DOHH2 (cell line): Measurements from ENCODE around the gene CARF.

ENCODE experiments used
- H3F3A ChIP-seq: fragments of 200-600 bp; sonication (generic), shearing (Covaris generic); 2 replicates; pipeline ENCODE4 v1.6.0; 2016; ENCODE audit warnings: antibody characterized with exemption, mild to moderate bottlenecking; ENCODE audit not compliant: control insufficient read depth, insufficient read depth
- H3K27ac ChIP-seq: fragments of 200-600 bp; sonication (generic); 2 replicates; pipeline ENCODE4 v1.5.1; 2014; ENCODE audit warnings: low read depth, mild to moderate bottlenecking, low read length, moderate library complexity
- H3K27me3 ChIP-seq: fragments of 200-600 bp; sonication (generic); 2 replicates; pipeline ENCODE4 v1.6.1; 2014; ENCODE audit warnings: mild to moderate bottlenecking, low read length, mixed read lengths; ENCODE audit not compliant: control insufficient read depth
- H3K36me3 ChIP-seq: fragments of 200-600 bp; sonication (generic); 2 replicates; pipeline ENCODE4 v1.6.1; 2014; ENCODE audit warnings: mild to moderate bottlenecking, low read length, moderate library complexity, mixed read lengths; ENCODE audit not compliant: control insufficient read depth
- H3K4me1 ChIP-seq: fragments of 200-600 bp; sonication (generic); 2 replicates; pipeline ENCODE4 v1.6.1; 2014; ENCODE audit warnings: mild to moderate bottlenecking, low read length, mixed read lengths; ENCODE audit not compliant: control insufficient read depth
- H3K4me2 ChIP-seq: fragments of 200-600 bp; sonication (generic); 2 replicates; pipeline ENCODE4 v1.6.0; 2014; ENCODE audit warnings: mild to moderate bottlenecking, low read length, moderate library complexity
- H3K4me3 ChIP-seq: fragments of 200-600 bp; sonication (generic); 2 replicates; pipeline ENCODE4 v1.5.1; 2014; ENCODE audit warnings: mild to moderate bottlenecking, low read length, mixed read lengths
- H3K79me2 ChIP-seq: fragments of 200-600 bp; sonication (generic); 2 replicates; pipeline ENCODE4 v1.6.1; 2014; ENCODE audit warnings: mild to moderate bottlenecking, low read length, mixed read lengths; ENCODE audit not compliant: control insufficient read depth
- H3K9me2 ChIP-seq: fragments of 200-600 bp; sonication (generic); replicated peaks from 2 replicates; pipeline ENCODE4 v1.6.1; 2014; ENCODE audit warnings: mild to moderate bottlenecking, low read length, mixed read lengths; ENCODE audit not compliant: control insufficient read depth
- H3K9me3 ChIP-seq: fragments of 200-600 bp; sonication (generic); 2 replicates; pipeline ENCODE4 v1.6.1; 2014; ENCODE audit warnings: antibody characterized with exemption, low read length, mixed read lengths; ENCODE audit not compliant: control insufficient read depth, insufficient read depth
- H4K20me1 ChIP-seq: fragments of 200-600 bp; sonication (generic); 2 replicates; pipeline ENCODE4 v1.6.0; 2014; ENCODE audit warnings: low read depth, mild to moderate bottlenecking, antibody characterized with exemption, low read length, moderate library complexity; ENCODE audit not compliant: control insufficient read depth, insufficient read depth
- EZH2phosphoT487 ChIP-seq: fragments of 200-600 bp; sonication (generic); IDR thresholded peaks from 2 replicates; pipeline ENCODE4 v1.6.1; 2017; ENCODE audit warnings: borderline replicate concordance, mild to moderate bottlenecking, antibody characterized with exemption, low read length, moderate library complexity, mixed read lengths
- TF ChIP-seq, protein P1 (sequence below): fragments of 200-600 bp; sonication (generic); IDR thresholded peaks from one replicate; pipeline ENCODE4 v1.5.1; 2014; ENCODE audit warnings: antibody characterized with exemption, mild to moderate bottlenecking, low read depth, low read length; ENCODE audit not compliant: poor library complexity, severe bottlenecking

The CARF gene

DNA sequence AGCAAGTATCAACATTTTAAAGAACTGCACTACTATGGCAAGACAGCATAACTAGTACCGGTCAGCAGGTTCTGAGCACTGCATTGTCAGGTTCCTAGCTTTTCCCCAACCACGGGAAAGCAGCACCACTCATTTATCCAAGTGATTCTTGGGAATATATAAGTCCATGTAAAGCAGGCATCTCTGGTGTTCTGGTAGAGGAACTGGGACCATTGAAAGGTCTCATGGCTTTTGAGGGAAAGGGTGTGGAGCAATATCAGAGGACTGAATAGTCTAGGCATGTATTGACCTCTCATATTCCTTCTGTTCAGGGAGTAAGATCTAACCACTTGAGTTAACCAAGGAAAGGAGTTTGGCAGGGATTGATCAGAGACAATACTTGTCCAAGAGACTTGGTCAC is 34.4 kb upstream of the CARF start:
- Histone ChIP-seq H3K4me3 (no peak overlapping the region), H3F3A (peaks cover 26% of the 10 kb centered on the region), H3K9me3 (no peaks in the 10 kb centered on the region), H3K9me2 (no peaks in the 10 kb centered on the region), H3K4me2 (no peak overlapping the region), H3K79me2 (no peaks in the 10 kb centered on the region), H3K27me3 (no peaks in the 10 kb centered on the region), H4K20me1 (no peaks in the 10 kb centered on the region), H3K4me1 (no peaks in the 10 kb centered on the region), H3K36me3 (peaks cover 19% of the 10 kb centered on the region), H3K27ac (no peak overlapping the region)
- no peak for TF ChIP-seq EZH2phosphoT487
- TF ChIP-seq, protein P1, sequence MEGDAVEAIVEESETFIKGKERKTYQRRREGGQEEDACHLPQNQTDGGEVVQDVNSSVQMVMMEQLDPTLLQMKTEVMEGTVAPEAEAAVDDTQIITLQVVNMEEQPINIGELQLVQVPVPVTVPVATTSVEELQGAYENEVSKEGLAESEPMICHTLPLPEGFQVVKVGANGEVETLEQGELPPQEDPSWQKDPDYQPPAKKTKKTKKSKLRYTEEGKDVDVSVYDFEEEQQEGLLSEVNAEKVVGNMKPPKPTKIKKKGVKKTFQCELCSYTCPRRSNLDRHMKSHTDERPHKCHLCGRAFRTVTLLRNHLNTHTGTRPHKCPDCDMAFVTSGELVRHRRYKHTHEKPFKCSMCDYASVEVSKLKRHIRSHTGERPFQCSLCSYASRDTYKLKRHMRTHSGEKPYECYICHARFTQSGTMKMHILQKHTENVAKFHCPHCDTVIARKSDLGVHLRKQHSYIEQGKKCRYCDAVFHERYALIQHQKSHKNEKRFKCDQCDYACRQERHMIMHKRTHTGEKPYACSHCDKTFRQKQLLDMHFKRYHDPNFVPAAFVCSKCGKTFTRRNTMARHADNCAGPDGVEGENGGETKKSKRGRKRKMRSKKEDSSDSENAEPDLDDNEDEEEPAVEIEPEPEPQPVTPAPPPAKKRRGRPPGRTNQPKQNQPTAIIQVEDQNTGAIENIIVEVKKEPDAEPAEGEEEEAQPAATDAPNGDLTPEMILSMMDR = no peak

DNA sequence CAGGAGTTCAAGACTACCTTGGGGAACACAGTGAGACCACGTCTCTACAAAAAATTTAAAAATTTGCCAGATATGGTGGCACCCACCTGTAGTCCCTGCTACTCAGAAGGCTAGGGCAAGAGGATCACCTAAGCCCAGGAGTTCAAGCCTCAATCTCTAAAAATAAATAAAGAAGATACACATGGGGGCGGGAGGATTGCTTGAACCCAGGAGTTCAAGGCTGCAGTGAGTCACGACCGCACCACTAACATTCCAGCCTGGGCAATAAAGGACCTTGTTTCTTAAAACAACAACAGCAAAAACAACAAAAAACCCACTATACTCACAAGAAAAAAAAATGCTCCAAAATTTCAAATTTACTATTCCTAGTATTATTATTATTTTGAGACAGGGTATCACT is 30.5 kb upstream of the CARF start:
- H3K4me3 ChIP-seq = no peak overlapping the region
- no peaks in the 10 kb centered on the region for H3K27me3 ChIP-seq
- H3F3A ChIP-seq = peaks cover under 1% of the 10 kb centered on the region; the same call in 1 of the 2 replicates
- H3K36me3 ChIP-seq = peaks cover 50% of the 10 kb centered on the region
- H3K9me2 ChIP-seq = no peaks in the 10 kb centered on the region
- no peaks in the 10 kb centered on the region for H4K20me1 ChIP-seq
- TF ChIP-seq EZH2phosphoT487 = no peak
- TF ChIP-seq, protein P1 = no peak
- H3K27ac ChIP-seq = no peak overlapping the region
- H3K79me2 ChIP-seq = no peaks in the 10 kb centered on the region
- no peaks in the 10 kb centered on the region for H3K9me3 ChIP-seq
- H3K4me1 ChIP-seq = no peaks in the 10 kb centered on the region
- H3K4me2 ChIP-seq = no peak overlapping the region

DNA sequence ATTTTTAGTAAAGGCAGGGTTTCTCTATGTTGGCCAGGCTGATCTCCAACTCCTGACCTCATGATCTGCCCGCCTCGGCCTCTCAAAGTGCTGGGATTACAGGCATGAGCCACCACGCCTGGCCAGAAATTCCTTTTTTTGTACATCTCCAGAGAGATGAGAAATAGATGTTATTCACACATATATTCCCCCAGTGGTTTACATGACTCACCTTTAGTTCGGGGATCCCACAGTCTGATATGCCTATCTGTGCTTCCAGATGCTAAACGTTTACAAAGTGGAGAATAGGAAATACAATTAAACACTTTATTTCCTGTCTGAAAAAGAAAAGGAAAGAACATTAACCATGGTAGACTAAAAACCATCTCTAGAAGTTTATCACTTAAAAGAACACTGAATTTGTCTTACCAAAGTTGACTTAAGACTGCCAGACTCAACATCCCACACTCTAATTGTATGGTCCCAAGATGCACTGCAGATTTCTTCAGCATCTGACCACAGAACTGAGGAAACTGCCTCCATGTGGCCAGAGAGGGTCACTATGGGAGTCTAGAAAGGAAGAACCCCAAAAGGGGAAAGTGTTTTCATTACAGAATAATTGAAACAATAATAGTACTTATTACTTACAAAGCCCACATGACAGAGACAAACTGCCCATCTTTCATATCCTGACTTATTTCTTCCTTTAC is 27.9 kb upstream of the CARF start:
- Histone ChIP-seq H3F3A (no peaks in the 10 kb centered on the region), H3K9me2 (no peaks in the 10 kb centered on the region), H4K20me1 (no peaks in the 10 kb centered on the region), H3K4me1 (no peaks in the 10 kb centered on the region), H3K27ac (no peak overlapping the region), H3K4me2 (no peak overlapping the region), H3K36me3 (peaks cover 62% of the 10 kb centered on the region), H3K9me3 (no peaks in the 10 kb centered on the region), H3K27me3 (no peaks in the 10 kb centered on the region), H3K79me2 (no peaks in the 10 kb centered on the region), H3K4me3 (no peak overlapping the region)
- TF ChIP-seq, protein P1 = no peak
- TF ChIP-seq EZH2phosphoT487 = no peak
